AG09319 (cell line): ENCODE results near the gene NSMCE1.

ENCODE experiments used
- DNase-seq: peaks from one replicate; pipeline ENCODE4 v3.0.0-alpha.2; 2010; ENCODE audit warnings: low read depth; ENCODE audit errors: extremely low read depth
- TF ChIP-seq, protein P1 (sequence below): IDR thresholded peaks from 2 replicates; pipeline ENCODE4 v1.5.1; 2011; ENCODE audit warnings: low read depth, mild to moderate bottlenecking, inconsistent platforms, low read length, moderate library complexity

NSMCE1 gene

DNA sequence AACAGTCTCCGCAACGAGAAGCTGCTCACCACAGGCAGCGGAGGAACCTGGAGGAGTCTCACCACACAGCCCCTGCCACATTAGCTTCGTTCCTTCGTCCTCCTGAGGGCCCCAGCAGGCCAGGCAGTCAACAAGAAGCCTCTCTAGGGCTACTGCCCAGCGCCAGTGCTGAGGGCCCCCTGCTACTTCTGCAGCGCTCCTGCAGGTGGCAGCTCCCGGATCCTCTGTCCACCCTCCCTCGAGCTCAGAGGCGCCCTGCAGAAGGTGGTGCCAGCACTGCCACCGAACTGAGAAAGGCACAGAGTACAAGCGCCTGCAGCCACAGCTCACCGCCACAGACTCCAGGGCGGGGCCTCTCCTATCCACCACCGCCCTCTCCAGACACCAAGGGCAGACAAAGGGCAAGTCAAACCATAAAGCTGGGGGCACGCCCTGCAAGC, 38.0 kb downstream of the NSMCE1 start:
- no peak for DNase-seq
- TF ChIP-seq, protein P1, sequence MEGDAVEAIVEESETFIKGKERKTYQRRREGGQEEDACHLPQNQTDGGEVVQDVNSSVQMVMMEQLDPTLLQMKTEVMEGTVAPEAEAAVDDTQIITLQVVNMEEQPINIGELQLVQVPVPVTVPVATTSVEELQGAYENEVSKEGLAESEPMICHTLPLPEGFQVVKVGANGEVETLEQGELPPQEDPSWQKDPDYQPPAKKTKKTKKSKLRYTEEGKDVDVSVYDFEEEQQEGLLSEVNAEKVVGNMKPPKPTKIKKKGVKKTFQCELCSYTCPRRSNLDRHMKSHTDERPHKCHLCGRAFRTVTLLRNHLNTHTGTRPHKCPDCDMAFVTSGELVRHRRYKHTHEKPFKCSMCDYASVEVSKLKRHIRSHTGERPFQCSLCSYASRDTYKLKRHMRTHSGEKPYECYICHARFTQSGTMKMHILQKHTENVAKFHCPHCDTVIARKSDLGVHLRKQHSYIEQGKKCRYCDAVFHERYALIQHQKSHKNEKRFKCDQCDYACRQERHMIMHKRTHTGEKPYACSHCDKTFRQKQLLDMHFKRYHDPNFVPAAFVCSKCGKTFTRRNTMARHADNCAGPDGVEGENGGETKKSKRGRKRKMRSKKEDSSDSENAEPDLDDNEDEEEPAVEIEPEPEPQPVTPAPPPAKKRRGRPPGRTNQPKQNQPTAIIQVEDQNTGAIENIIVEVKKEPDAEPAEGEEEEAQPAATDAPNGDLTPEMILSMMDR, result no peak

DNA sequence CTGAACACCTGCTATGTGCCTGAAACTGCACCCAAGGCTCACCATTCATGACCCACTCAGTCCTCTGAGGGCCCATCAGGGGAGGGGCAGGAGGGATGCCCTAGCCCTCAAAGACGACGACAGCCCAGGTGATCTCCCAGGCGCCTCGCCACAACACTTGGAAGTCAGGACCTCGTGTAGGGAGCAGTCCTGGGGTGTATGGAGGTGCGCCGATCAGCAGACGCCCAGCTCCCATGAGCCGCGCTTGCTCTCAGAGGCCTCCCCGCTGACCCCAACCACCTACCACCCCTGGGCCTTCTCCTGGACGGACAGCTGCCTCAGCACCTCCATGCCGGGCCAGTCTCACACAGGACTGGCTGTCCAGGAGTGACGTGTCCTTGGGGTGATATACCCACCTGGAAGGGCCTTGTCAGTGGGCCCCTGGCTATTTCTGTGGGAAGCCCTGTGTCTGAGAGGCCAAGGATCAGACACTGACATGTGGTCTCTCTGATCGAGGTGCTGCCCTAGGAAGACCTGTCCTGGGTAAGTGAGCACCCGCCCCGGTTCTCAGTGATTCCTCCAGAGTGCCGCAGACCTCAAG, 38.6 kb downstream of the NSMCE1 start:
- no peak for DNase-seq

DNA sequence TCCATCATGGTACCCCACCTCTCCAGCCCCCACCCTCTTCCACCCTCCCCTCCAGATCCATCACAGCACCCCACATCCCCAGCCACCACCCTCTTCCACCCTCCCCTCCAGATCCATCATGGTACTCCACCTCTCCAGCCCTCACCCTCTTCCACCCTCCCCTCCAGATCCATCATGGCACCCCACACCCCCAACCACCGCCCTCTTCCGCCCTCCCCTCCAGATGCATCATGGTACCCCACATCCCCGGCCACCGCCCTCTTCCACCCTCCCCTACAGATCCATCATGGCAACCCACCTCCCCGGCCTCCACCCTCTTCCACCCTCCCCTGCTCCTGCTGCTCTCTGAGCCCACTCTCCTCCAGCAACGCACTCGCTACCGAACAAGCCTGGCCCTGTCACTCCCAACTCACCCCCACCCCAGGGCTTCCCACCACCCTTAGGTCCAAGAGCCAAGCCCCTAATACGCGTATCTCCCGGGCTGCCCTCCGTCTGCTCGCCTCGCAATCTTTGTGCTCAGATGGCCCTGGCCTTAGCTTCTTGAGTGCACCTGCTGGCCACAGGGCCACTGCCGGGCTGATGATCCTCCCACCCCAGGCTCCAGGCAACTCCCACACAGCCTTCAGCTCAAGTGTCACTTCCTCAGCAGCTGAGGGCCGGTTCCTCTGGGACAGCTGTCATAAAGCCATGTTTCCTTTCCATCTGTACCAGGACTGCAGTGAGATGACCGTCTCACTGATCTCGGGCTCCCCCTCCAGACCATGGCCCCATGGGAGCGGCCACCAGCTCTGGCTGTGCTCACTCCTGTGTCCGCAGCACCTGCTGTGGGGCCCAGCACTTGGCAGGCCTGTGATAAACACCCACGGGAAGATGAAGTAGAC, 39.7 kb downstream of the NSMCE1 start:
- TF ChIP-seq, protein P1, result no peak

More for the DNA sequence above, 38.6 kb downstream of the NSMCE1 start:
- TF ChIP-seq, protein P1, result no peak

DNA sequence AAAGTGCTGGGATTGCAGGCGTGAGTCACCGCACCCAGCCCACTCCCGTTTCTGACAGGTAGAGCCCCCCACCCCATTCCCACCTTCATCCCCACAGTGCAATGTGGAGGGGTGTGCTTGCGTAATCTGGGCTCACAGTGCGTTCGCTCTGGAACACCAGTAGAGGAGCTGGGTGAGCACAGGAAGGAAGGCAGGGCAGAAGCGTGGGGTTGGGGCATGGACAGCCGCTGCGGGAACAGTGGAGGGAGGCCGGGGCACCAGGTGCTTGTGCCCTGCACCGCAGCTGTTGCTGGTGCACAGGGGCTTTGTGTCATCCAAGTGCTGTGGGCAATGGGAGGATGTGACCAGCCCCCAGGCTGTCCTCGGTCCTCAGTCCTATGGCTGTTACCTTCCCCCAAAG, 40.5 kb downstream of the NSMCE1 start:
- DNase-seq, result no peak
- TF ChIP-seq, protein P1, result no peak

More for the DNA sequence above, 39.7 kb downstream of the NSMCE1 start:
- no peak for DNase-seq

DNA sequence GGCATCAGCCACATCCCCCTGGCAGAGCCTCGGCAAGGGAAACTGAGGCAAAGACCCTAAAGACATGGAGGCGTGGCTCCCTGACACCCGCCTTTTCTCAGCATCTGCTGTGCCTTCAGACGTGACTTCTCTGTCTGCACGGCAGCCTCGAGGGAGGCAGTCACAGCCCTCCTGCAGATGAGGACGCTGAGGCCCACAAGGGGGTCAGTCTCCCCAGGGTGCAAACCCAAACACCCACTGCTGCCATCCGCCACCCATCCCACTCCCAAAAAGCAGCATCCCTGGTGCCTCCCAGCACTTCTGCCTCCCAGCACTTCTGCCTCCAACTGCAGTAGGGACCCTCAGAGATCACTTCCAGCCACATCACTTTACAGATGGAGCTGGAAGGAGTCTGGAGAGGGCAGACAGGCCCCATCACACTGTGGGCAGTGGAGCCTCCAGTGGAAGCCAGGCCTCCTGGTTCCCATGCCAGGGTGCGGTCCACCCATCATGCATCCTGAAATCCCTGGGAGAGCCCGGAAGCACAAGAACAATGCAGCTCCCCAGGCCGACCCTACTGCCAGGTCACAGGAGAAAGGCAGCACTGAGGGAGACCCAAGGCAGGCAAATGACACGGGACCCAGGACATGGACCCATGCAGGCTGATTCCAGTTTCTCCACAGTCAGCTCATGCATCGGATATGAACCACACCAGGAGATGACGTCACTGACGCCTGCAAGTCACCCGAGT, 41.4 kb downstream of the NSMCE1 start:
- no peak for DNase-seq
- TF ChIP-seq, protein P1, result no peak

DNA sequence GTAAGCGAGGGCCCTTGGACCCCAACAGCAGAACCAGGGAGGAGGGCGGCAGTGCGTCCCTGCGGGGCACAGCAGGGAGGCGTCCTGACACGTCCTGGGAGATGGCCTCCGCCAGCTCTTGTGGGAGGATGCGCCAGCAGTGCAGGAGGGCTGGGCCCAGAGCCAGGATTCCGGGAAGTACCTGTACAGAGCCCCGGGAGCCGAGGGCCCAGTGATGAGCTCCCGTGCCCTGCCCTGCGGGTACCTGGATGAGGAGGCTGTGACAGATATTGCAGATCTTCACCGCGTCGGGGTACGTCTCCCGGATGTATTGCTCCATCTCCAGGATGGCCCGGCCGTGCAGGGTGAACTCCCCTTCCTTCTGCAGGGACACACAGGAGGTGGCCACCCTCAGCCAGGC, 42.1 kb downstream of the NSMCE1 start:
- TF ChIP-seq, protein P1, result no peak
- DNase-seq, result no peak
